ENCODE measurements around the gene AHCTF1. TPM values are rescaled to one million over a fixed set of nuclear protein-coding genes. Genes with fewer than 3 reads are reported as not detected.

Gene AHCTF1
- total and polyA plus RNA-seq, 9 of the 15 experiments (the other 6 are each of a cell fraction or from before 2014, with no cell fraction given), result 9.4 to 102 (median 47.6) TPM

GRCh38 chr1:246931549-246932365 lies at the start of gene AHCTF1 (continued):
- no peak for TF ChIP-seq MXD1 (CRISPR knock-in tag; IDR thresholded peaks at IDR 0.05; ENCODE audit: borderline replicate concordance, poor library complexity, severe bottlenecking)
- peak; percentile 97 for TF ChIP-seq RBBP5 (IDR thresholded peaks at IDR 0.05; ENCODE audit: borderline replicate concordance, insufficient read depth, low read length, poor library complexity, severe bottlenecking)
- TF ChIP-seq RUNX1 (IDR thresholded peaks at IDR 0.05; ENCODE audit: low read depth), result no peak
- no peak for TF ChIP-seq HMG20A (CRISPR knock-in tag; conservative IDR thresholded peaks at IDR 0.05)
- TF ChIP-seq CCAR2 (IDR thresholded peaks at IDR 0.05; ENCODE audit: low read depth, low read length), result no peak
- TF ChIP-seq RBM25 (IDR thresholded peaks at IDR 0.05; ENCODE audit: low read depth, low read length, severe bottlenecking), result peak; percentile 53
- TF ChIP-seq HDAC6 (IDR thresholded peaks at IDR 0.05; ENCODE audit: low read depth, low read length), result no peak
- TF ChIP-seq ASH1L (IDR thresholded peaks at IDR 0.05; ENCODE audit: borderline replicate concordance, low read depth, partially characterized antibody), result no peak
- TF ChIP-seq GABPA (tag; conservative IDR thresholded peaks at IDR 0.05; ENCODE audit: low read depth), result peak; percentile 91
- no peak for TF ChIP-seq ZNF407 (IDR thresholded peaks at IDR 0.05; ENCODE audit: low read depth)
- peak; percentile 98 for TF ChIP-seq POLR2AphosphoS5 (IDR thresholded peaks at IDR 0.05; ENCODE audit: control insufficient read depth, insufficient read depth, low read depth, low read length)
- TF ChIP-seq ZNF644 (tag; IDR thresholded peaks at IDR 0.05; ENCODE audit: low read depth), result peak; percentile 98
- peak; percentile 74 for TF ChIP-seq ELF2 (CRISPR knock-in tag; IDR thresholded peaks at IDR 0.05)
- TF ChIP-seq SIN3B (IDR thresholded peaks at IDR 0.05; ENCODE audit: low read depth), result no peak; the same call in 1 of the 2 replicates
- TF ChIP-seq KLF6 (CRISPR knock-in tag; IDR thresholded peaks at IDR 0.05; ENCODE audit: borderline replicate concordance), result no peak; the same call in 1 of the 2 replicates
- peak; percentile 92 for TF ChIP-seq HNRNPLL (IDR thresholded peaks at IDR 0.05; ENCODE audit: low read depth, low read length, poor library complexity, severe bottlenecking)

Measured in K562 (cell line).